Hematopoietic multipotent progenitor cell treated with erythropoietin and hydrocortisone succinate and interleukin-3 and kit ligand, for 8 days (in vitro differentiated cells): ENCODE data around the gene OR4F16.
"Not testable (repeated sequence)": the region's sequence is repeated elsewhere in the genome, so short reads cannot be mapped to it uniquely, and the experiment has no call there.

Experiments
- DNase-seq: peaks from one replicate; pipeline ENCODE4 v3.0.0-alpha.2; 2015

OR4F16 gene, protein sequence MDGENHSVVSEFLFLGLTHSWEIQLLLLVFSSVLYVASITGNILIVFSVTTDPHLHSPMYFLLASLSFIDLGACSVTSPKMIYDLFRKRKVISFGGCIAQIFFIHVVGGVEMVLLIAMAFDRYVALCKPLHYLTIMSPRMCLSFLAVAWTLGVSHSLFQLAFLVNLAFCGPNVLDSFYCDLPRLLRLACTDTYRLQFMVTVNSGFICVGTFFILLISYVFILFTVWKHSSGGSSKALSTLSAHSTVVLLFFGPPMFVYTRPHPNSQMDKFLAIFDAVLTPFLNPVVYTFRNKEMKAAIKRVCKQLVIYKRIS

GRCh38 chr1:686554-686953, at the start of gene OR4F16:
OR4F16 (minus strand) TSS chr1:686654; CDS start chr1:686654, 0 bp downstream.
- DNase-seq, result not testable (repeated sequence)

GRCh38 chr1:733649-734048, 47.2 kb upstream of the OR4F16 start:
- not testable (repeated sequence) for DNase-seq

DNA sequence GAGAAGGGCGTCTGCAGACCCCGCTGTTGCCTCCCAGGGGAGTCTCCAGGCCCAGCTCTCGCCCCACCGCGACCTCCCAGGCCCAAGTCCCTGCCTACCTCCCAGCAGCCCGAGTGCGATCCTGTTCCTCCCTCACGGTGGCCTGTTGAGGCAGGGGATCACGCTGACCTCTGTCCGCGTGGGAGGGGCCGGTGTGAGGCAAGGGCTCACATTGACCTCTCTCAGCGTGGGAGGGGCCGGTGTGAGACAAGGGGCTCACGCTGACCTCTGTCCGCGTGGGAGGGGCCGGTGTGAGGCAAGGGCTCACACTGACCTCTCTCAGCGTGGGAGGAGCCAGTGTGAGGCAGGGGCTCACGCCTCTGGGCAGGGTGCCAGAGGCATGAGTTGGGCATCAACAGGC, 40.6 kb upstream of the OR4F16 start:
- DNase-seq, result not testable (repeated sequence)
